Measurements from ENCODE around the gene ZNF282.
A peak's percentile ranks its signal among the peaks of the same experiment; 100 is the strongest.
"Not testable (repeated sequence)": the region's sequence is repeated elsewhere in the genome, so short reads cannot be mapped to it uniquely, and the experiment has no call there.

ZNF282 gene

DNA sequence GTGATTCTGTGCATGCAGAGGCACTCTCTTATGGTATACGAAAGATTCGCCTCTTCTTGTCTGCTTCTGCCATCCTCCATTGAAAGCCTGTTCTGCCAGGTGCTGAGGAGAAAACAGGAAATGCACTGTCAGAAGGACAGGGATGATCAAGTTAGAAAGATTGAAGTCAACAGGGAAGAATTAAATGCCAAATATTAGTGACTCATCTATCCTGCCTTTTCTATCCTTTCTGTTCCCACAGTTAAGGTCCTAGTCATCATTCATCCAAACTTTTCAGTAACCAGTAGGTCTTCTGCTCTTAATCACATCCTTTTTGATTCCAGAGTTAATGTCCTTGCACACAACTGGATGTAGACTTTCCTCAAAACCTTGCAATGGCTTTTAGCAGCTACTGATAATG lies 61.8 kb downstream of the ZNF282 start:
- Mint-ChIP-seq H3K9me3 (no peaks in the 10 kb centered on the region), H3K4me1 (ENCODE audit: low read depth in 2 of 2) (peaks cover 7 to 8% of the 10 kb centered on the region in 2 donors), H3K27me3 (no peaks in the 10 kb centered on the region), H3K4me3 (no peak overlapping the region), H3K27ac (peak overlapping the region in 1 of 2 donors; percentile 13), H3K36me3 (ENCODE audit: insufficient read depth) (peaks cover 15% of the 10 kb centered on the region)
- ATAC-seq (replicated peaks) (no peak), DNase-seq (no peak)

DNA sequence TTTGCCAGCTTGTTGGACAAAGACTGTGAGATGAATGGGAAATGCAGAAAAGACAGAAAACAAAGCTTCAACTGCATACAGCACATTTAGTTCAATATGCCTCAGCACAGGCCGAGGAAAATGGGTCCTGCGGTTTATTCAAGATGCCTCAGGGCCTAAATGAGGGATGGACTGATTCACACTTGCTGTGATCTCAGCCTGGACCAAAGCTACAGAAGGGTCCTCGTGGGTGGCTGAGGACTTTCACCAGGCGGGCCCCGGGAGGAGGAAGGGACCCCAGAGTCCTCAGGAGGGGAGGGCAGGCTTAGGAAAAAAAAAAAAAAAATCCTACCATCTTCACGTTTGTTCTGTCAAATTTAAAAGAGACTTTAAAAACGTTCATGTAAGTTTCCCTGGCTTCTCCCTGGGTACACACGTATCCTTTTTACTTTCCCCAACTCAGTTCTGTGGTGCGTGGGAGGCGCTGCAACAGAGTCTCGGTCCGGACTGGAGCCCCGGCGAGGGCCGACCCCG lies 66.0 kb downstream of the ZNF282 start:
- peaks cover 17 to 29% of the 10 kb centered on the region in 2 donors for H3K4me1 Mint-ChIP-seq (ENCODE audit: low read depth in 2 of 2)
- no peak for DNase-seq
- no peaks in the 10 kb centered on the region for H3K9me3 Mint-ChIP-seq

DNA sequence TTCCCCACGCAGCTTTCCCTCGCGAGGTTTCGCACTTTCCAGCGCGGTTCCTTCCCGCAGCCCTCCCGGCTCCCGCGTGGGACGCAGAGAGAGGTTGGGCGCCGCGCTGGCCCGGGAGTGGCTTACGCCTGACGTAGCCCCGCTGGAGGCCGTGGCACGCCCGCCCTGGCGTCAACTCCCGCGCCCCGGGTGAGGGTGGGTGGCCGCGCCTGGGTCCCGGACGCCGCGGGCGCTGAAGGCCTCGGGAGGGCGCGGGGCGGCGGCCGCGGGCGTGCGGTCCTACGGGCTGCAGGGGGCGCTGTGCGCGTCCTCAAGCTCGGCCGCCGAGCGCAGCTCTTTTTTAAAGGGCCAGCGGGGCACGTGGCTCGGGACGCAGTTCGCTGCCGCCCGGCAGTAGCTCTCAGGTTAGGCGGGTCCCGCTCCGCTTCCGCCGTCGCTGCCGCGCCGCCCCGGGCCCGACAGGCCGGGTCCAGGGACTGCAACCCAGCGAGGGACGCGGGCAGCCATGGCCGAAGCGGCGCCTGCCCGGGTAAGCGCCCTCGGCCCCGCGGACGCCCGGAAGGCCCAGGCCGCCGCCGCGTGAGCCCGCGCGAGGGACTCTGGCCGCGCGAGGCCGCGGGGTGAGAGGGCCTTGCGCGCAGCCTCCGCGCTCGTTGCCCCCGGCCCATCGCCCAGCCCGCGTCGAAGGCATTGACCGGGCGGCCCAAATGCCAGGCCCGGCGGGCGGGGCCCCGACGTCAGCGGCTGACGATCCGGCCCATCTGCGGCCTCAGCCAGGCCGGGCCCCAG lies 66.7 kb downstream of the ZNF282 start, which contains the start of gene ZNF783:
ZNF783 (plus strand) TSS at position 368 of the 789 bp plus-strand sequence; CDS start at position 506, 138 bp downstream.
- H3K27me3 Mint-ChIP-seq = no peaks in the 10 kb centered on the region
- peak within 1 kb of the TSS; percentile 90 to 91 for H3K27ac Mint-ChIP-seq
- peaks cover 17 to 29% of the 10 kb centered on the region in 2 donors for H3K4me1 Mint-ChIP-seq (ENCODE audit: low read depth in 2 of 2)
- ATAC-seq (replicated peaks) (peak; percentile 89), DNase-seq (peak; percentile 81 to 86 (median 82))
- peak within 1 kb of the TSS; percentile 83 to 87 for H3K4me3 Mint-ChIP-seq
- H3K9me3 Mint-ChIP-seq = no peaks in the 10 kb centered on the region
- peaks cover 29% of the 10 kb centered on the region for H3K36me3 Mint-ChIP-seq (ENCODE audit: insufficient read depth)

More for the DNA sequence above, 66.0 kb downstream of the ZNF282 start:
- peak overlapping the region; percentile 83 to 87 for H3K4me3 Mint-ChIP-seq
- ATAC-seq (replicated peaks) = no peak
- peaks cover 26% of the 10 kb centered on the region for H3K36me3 Mint-ChIP-seq (ENCODE audit: insufficient read depth)
- peak overlapping the region; percentile 90 to 91 for H3K27ac Mint-ChIP-seq
- H3K27me3 Mint-ChIP-seq = no peaks in the 10 kb centered on the region

DNA sequence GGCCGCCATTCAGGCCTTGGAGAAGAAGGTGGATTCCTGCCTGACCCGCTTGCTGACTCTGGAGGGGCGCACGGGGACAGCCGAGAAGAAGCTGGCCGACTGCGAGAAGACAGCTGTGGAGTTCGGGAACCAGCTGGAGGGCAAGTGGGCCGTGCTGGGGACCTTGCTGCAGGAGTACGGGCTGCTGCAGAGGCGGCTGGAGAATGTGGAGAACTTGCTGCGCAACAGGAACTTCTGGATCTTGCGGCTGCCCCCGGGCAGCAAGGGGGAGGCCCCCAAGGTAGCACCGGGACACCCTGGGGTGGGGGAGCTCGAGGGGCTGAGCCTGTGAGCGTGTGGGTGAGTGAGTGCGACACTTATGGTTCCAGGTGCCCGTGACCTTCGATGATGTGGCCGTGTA lies 71.1 kb downstream of the ZNF282 start:
- Mint-ChIP-seq H3K4me3 (no peak overlapping the region), H3K27me3 (no peaks in the 10 kb centered on the region), H3K4me1 (ENCODE audit: low read depth in 2 of 2) (peaks cover 16 to 24% of the 10 kb centered on the region in 2 donors), H3K27ac (peak overlapping the region in 1 of 2 donors; percentile 47), H3K36me3 (ENCODE audit: insufficient read depth) (peaks cover 35% of the 10 kb centered on the region), H3K9me3 (no peaks in the 10 kb centered on the region)
- no peak for ATAC-seq (replicated peaks)
- no peak for DNase-seq

DNA sequence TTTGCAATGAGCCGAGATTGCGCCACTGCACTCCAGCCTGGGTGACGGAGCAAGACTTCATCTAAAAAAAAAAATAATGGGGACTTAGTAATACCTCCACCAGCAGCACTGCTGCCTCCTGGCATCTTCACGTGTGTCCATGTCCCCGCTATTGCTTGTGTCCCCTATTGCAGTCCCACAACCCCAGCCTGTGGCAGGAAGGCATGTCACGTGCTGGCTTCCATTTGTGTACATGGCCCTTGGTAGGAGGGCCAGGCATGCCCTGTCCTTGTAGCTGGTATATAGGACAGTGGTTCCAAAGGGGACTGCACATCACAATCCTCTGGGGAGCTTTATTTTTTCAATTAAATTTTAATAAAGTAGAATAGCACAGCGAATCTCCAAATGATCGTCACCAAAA lies 72.4 kb downstream of the ZNF282 start:
- Mint-ChIP-seq H3K9me3 (no peaks in the 10 kb centered on the region), H3K27me3 (no peaks in the 10 kb centered on the region), H3K4me1 (ENCODE audit: low read depth in 2 of 2) (peaks cover 13 to 21% of the 10 kb centered on the region in 2 donors), H3K27ac (no peak overlapping the region), H3K4me3 (no peak overlapping the region), H3K36me3 (ENCODE audit: insufficient read depth) (peaks cover 33% of the 10 kb centered on the region)
- ATAC-seq (replicated peaks) (no peak), DNase-seq (no peak)

DNA sequence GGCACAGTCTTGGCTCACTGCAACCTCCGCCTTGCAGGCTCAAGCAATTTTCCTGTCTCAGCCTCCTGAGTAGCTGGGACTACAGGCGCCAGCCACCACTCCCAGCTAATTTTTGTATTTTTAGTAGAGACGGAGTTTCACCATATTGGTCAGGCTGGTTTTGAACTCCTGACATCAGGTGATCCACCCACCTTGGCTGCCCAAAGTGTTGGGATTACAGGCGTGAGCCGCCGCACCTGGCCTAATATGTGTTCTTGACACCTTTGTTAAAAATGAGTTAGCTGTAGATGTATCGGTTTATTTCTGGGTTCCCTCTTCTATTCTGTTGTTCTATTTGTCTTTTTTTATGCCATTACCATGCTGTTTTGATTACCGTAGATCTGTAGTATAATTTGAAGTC lies 79.1 kb downstream of the ZNF282 start:
- H3K36me3 Mint-ChIP-seq (ENCODE audit: insufficient read depth) = peaks cover 45% of the 10 kb centered on the region
- not testable (repeated sequence) for H3K27ac Mint-ChIP-seq

More for the DNA sequence above, 79.1 kb downstream of the ZNF282 start:
- peaks cover 8 to 14% of the 10 kb centered on the region in 2 donors for H3K4me1 Mint-ChIP-seq (ENCODE audit: low read depth in 2 of 2)
- not testable (repeated sequence) for DNase-seq; H3K27me3 Mint-ChIP-seq; H3K4me3 Mint-ChIP-seq; ATAC-seq (replicated peaks); H3K9me3 Mint-ChIP-seq

All from effector memory CD8-positive, alpha-beta T cell (primary cell).